Endothelial cell of umbilical vein (primary cell): ENCODE data around the gene B3GAT1. TPM values are rescaled to one million over a fixed set of nuclear protein-coding genes. Genes with fewer than 3 reads are reported as not detected.

ENCODE experiments used
- BruUV-seq: library from RNA; stranded (reverse); fragments of 400-500 nt; replicated peaks from 2 replicates; lab custom pipeline; 2021; lab: Mats Ljungman, UMichigan
- CTCF ChIA-PET: fragments of 300-600, 350-600 bp; sonication (Branson Sonifier 250); formaldehyde crosslinking; loops from one replicate; lab custom pipeline; 2021; ENCODE audit warnings: antibody characterized with exemption, inconsistent platforms; lab: Charles Lee
- POLR2A ChIA-PET: fragments of 300-600, 350-600 bp; sonication (Branson Sonifier 250); formaldehyde crosslinking; loops from one replicate; lab custom pipeline; 2021; ENCODE audit warnings: antibody characterized with exemption, inconsistent platforms; lab: Charles Lee
- DNase-seq: peaks from one replicate; pipeline ENCODE4 v3.0.0-alpha.2; 2011; ENCODE audit warnings: low read depth, low spot score
- FAIRE-seq: peaks from 2 replicates; lab custom pipeline; 2011; peaks lifted over from hg19 to GRCh38; lab: Jason Lieb, UNC
- H2AFZ ChIP-seq: 2 replicates; pipeline ENCODE4 v1.6.0; 2012; ENCODE audit warnings: low read depth, low read length, control low read depth, inconsistent platforms
- H3K27ac ChIP-seq: 2 replicates; pipeline ENCODE4 v1.5.1; 2011; ENCODE audit warnings: low read depth, mild to moderate bottlenecking, control low read depth, low read length, moderate library complexity; ENCODE audit not compliant: insufficient read depth
- H3K27me3 ChIP-seq, 2 experiments: 2 replicates each; pipeline versions ENCODE4 v1.6.0 to v1.6.1; 2011; ENCODE audit warnings: low read length in 2 of 2, mixed read lengths in 1 of 2; ENCODE audit not compliant: control insufficient read depth in 2 of 2, insufficient read depth in 2 of 2
- H3K36me3 ChIP-seq, 2 experiments: 2 replicates in 1 of 2; 3 replicates in 1 of 2; pipeline ENCODE4 v1.5.1; 2011; ENCODE audit warnings: low read length in 2 of 2, mild to moderate bottlenecking in 1 of 2, moderate library complexity in 1 of 2; ENCODE audit not compliant: control insufficient read depth in 2 of 2, insufficient read depth in 2 of 2; ENCODE audit errors: extremely low read depth in 1 of 2
- H3K4me1 ChIP-seq: 3 replicates; pipeline ENCODE4 v1.5.1; 2011; ENCODE audit warnings: mild to moderate bottlenecking, low read length; ENCODE audit not compliant: control insufficient read depth, insufficient read depth; ENCODE audit errors: extremely low read depth
- H3K4me2 ChIP-seq: 2 replicates; pipeline ENCODE4 v1.6.1; 2011; ENCODE audit warnings: low read length, control low read depth, mixed read lengths; ENCODE audit not compliant: insufficient read depth
- H3K4me3 ChIP-seq, 3 experiments: fragments of 200-600 bp in 1 of 3; sonication (generic), shearing (Covaris generic) in 1 of 3; replicated peaks in 1 of 3; 2 replicates each; pipeline ENCODE4 v1.5.1; 2011 to 2016; ENCODE audit warnings: control low read depth in 3 of 3, low read length in 3 of 3, mild to moderate bottlenecking in 2 of 3, inconsistent platforms in 1 of 3, low read depth in 1 of 3, moderate library complexity in 1 of 3; ENCODE audit not compliant: insufficient read depth in 1 of 3
- H3K79me2 ChIP-seq: 2 replicates; pipeline ENCODE4 v1.6.0; 2012; ENCODE audit warnings: low read length, inconsistent platforms; ENCODE audit not compliant: control insufficient read depth, insufficient read depth
- H3K9ac ChIP-seq: replicated peaks from 2 replicates; pipeline ENCODE3; 2011; ENCODE audit warnings: low read length, control low read depth; ENCODE audit not compliant: insufficient read depth; ENCODE audit errors: extremely low read depth
- H3K9me1 ChIP-seq: replicated peaks from 3 replicates; pipeline ENCODE4 v1.6.0; 2011; ENCODE audit warnings: mild to moderate bottlenecking, low read length; ENCODE audit not compliant: control insufficient read depth, insufficient read depth; ENCODE audit errors: extremely low read depth
- H3K9me3 ChIP-seq: replicated peaks from 2 replicates; pipeline ENCODE4 v1.5.1; 2012; ENCODE audit warnings: low read length, inconsistent platforms; ENCODE audit not compliant: control insufficient read depth, insufficient read depth
- H4K20me1 ChIP-seq: replicated peaks from 2 replicates; pipeline ENCODE3; 2011; ENCODE audit warnings: mild to moderate bottlenecking, low read length; ENCODE audit not compliant: control insufficient read depth, insufficient read depth; ENCODE audit errors: extremely low read depth
- CTCF ChIP-seq, 2 donors: IDR thresholded peaks; 1 replicate in 1 of 2; 2 replicates in 1 of 2; pipeline ENCODE4 v1.5.1; 2011; ENCODE audit warnings: low read length in 2 of 2, mild to moderate bottlenecking in 2 of 2, moderate library complexity in 2 of 2, control low read depth in 1 of 2, inconsistent platforms in 1 of 2, low read depth in 1 of 2; ENCODE audit not compliant: insufficient read depth in 1 of 2; ENCODE audit errors: extremely low read depth in 1 of 2
- EZH2 ChIP-seq: IDR thresholded peaks from 2 replicates; pipeline ENCODE4 v1.6.1; 2012; ENCODE audit warnings: borderline replicate concordance, low read depth, mild to moderate bottlenecking, moderate library complexity, low read length, inconsistent platforms; ENCODE audit not compliant: severe bottlenecking
- FOS ChIP-seq: IDR thresholded peaks from 2 replicates; pipeline ENCODE4 v1.6.1; 2011; ENCODE audit warnings: mild to moderate bottlenecking, low read length, moderate library complexity, borderline replicate concordance; ENCODE audit not compliant: insufficient read depth
- GATA2 ChIP-seq: IDR thresholded peaks from 2 replicates; pipeline ENCODE4 v1.7.0; 2011; ENCODE audit warnings: low read depth, mild to moderate bottlenecking, moderate library complexity, mixed read lengths, low read length; ENCODE audit not compliant: insufficient read length, insufficient read depth
- JUN ChIP-seq: IDR thresholded peaks from 2 replicates; pipeline ENCODE4 v1.6.1; 2011; ENCODE audit warnings: borderline replicate concordance, low read depth; ENCODE audit not compliant: insufficient read length, insufficient read depth
- MAX ChIP-seq: IDR thresholded peaks from 2 replicates; pipeline ENCODE4 v1.6.1; 2011; ENCODE audit not compliant: insufficient read depth, insufficient read length
- MYC ChIP-seq: IDR thresholded peaks from one replicate; pipeline ENCODE4 v1.6.1; 2011; ENCODE audit warnings: mild to moderate bottlenecking, low read depth, low read length
- POLR2A ChIP-seq: IDR thresholded peaks from 2 replicates; pipeline ENCODE4 v1.6.1; 2012; ENCODE audit warnings: low read depth, mild to moderate bottlenecking, control low read depth, low read length
- POLR2AphosphoS5 ChIP-seq: IDR thresholded peaks from 2 replicates; pipeline ENCODE4 v1.6.1; 2012; ENCODE audit warnings: low read depth, mild to moderate bottlenecking, control low read depth, low read length, moderate library complexity; ENCODE audit not compliant: insufficient read depth
- dilution Hi-C: fragments of 300-500 bp; cut with MboI; formaldehyde crosslinking; loops from one replicate; pipeline ENCODE4 v1.15.0; 2019; ENCODE audit warnings: low sequenced_read_pairs; ENCODE audit not compliant: extremely low pct_ligation_motif_present
- intact Hi-C: fragments of 100-400 bp; cut with micrococcal nuclease; formaldehyde crosslinking; loops from one replicate; pipeline ENCODE4 v1.10.0; 2022
- polyA plus RNA-seq, 4 experiments: library from polyadenylated mRNA; depleted of rRNA in 3 of 4; stranded (reverse) in 3 of 4; unstranded in 1 of 4; fragments of >200 nt; gene quantifications; 2 replicates each; pipeline versions ENCODE4 v1.2.1 to v1.2.3, GENCODE V29; 2011 to 2012; ENCODE audit warnings: missing spikeins in 1 of 4
- total RNA-seq: library from RNA; stranded (reverse); gene quantifications from 2 replicates; pipeline ENCODE4 v1.2.3, GENCODE V29; 2021

B3GAT1 gene
- total and polyA plus RNA-seq, 2 donors (not counting 3 experiments of a cell fraction or from before 2014, with no cell fraction given), result 0.01 TPM; not detected in 1

GRCh38 chr11:134371436-134372185, 40.4 kb downstream of the B3GAT1 start:
- Histone ChIP-seq H3K4me1 (no peaks in the 10 kb centered on the region), H4K20me1 (no peaks in the 10 kb centered on the region), H3K27ac (no peak overlapping the region), H3K9me1 (no peaks in the 10 kb centered on the region), H2AFZ (no peak overlapping the region), H3K9ac (no peak overlapping the region), H3K9me3 (no peaks in the 10 kb centered on the region), H3K4me3 (no peak overlapping the region), H3K4me2 (no peak overlapping the region), H3K36me3 (no peaks in the 10 kb centered on the region), H3K27me3 (no peaks in the 10 kb centered on the region), H3K79me2 (no peaks in the 10 kb centered on the region)
- dilution Hi-C loops (no loop called here), intact Hi-C loops (no loop called here)
- no TSS peak for BruUV-seq
- ChIA-PET CTCF (no interaction called here), POLR2A (no interaction called here)
- TF ChIP-seq POLR2A (no peak), MYC (no peak), FOS (no peak), MAX (no peak), EZH2 (no peak), JUN (no peak), GATA2 (no peak), POLR2AphosphoS5 (no peak), CTCF (IDR thresholded peaks at IDR 0.05; ENCODE audit: extremely low read depth in 1 of 2, insufficient read depth in 1 of 2, low read depth in 1 of 2, low read length in 2 of 2) (no peak)
- DNase-seq (no peak), FAIRE-seq (no peak)
